Subcutaneous adipose tissue (tissue), 4 donors: ENCODE measurements around the gene SNAP47. TPM values are rescaled to one million over a fixed set of nuclear protein-coding genes. Genes with fewer than 3 reads are reported as not detected.

ENCODE experiments used
- CTCF ChIP-seq: fragments of 450-650 bp; IDR thresholded peaks from one replicate; pipeline ENCODE4 v1.5.1; 2016; ENCODE audit warnings: low read depth, mild to moderate bottlenecking, control low read depth, antibody characterized with exemption, moderate library complexity
- total RNA-seq, 4 donors: library from RNA; depleted of rRNA; stranded (reverse); fragments of >200 nt; gene quantifications; one replicate each; pipeline ENCODE4 v1.1.0, GENCODE V29; 2016

SNAP47 gene
- total RNA-seq, 4 donors from 2014 or later: 18.3 to 24.5 (median 22.6) TPM

GRCh38 chr1:227774051-227774731 lies 39.0 kb downstream of the SNAP47 start:
- TF ChIP-seq CTCF: no peak

DNA sequence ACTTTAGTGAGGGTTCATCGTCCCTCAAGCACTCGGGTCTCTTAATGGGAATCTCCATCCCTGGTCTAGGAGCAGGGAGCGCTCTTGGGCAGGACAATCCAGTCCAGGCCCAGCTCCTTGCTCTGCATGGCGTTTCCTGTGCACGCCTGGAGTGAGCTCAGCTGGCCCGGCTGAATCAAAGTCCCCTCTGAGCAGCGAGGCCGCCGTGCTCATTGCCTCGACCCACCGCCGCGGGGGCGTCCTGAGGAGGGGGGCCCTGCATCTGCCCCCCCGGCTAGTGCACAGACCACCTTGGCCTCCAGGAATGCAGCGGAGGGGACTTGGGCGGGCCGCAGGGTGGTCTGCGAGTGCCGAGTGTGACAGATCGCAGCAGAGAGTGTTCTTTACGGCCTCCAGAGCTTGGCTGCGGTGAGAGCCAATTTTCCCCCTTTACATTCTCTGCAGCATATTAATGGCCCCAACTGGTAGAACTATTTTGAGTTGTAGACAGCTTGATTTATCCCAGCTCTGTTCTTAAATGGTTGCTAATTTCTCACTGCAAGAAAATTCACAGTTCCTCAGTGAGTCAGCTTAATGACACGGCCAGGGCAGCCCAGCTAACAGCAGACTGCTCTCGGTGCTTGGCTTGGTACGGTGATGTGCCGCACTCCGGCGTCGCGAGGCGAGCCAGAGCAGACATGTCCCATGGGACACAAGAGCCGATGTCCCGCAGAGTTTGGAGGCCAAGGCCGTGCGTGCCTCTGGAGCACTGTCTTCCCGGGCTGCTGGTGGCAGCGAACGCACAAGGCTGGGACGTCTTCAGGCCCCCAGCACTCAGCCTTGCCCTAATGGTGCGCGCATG lies 39.8 kb downstream of the SNAP47 start:
- TF ChIP-seq CTCF: no peak

- no peak for TF ChIP-seq CTCF
These were observed 40.6 kb downstream of the SNAP47 start for GRCh38 chr1:227775841-227776240.

DNA sequence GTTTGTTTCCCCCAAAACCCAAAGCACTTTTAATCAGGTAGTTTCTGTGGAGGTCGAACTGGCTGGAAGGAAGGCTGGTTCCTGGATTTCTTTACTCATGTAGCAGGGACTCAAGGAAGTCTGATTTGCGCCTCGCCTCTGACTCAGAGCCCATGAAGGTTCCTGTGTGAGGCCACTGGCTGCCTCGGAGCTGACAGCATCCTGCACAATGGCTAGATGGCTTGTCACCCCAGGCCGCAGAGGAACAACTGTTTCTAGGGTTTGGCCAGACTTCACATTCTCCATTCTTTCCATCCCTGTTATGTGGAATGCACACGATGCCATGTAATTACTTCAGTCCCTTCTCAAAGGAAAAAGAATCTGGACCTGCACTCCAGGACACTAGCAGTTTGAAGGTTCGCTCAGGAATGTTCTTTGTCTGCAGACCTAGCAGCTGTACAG lies 41.1 kb downstream of the SNAP47 start:
- no peak for TF ChIP-seq CTCF

GRCh38 chr1:227777156-227777555 lies 41.9 kb downstream of the SNAP47 start:
- no peak for TF ChIP-seq CTCF

DNA sequence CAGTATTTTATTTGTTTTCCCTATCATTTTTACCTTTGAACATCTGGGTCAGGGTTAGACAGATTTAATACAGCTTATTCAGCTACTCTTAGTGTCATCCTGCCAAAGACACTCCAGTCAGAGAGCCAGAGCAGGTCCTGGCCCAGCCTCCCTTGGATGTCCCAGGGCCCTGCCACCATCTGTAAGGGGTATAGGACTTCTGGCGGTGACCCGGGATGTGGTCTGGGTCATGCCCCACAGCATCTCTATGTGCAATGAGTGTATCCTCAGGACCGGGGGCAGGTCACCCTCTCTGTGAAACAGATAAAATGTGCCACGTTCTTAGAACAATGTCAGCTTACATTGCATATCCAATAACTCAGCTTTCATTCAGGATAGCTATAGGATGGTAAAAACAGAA lies 42.4 kb downstream of the SNAP47 start:
- no peak for TF ChIP-seq CTCF

DNA sequence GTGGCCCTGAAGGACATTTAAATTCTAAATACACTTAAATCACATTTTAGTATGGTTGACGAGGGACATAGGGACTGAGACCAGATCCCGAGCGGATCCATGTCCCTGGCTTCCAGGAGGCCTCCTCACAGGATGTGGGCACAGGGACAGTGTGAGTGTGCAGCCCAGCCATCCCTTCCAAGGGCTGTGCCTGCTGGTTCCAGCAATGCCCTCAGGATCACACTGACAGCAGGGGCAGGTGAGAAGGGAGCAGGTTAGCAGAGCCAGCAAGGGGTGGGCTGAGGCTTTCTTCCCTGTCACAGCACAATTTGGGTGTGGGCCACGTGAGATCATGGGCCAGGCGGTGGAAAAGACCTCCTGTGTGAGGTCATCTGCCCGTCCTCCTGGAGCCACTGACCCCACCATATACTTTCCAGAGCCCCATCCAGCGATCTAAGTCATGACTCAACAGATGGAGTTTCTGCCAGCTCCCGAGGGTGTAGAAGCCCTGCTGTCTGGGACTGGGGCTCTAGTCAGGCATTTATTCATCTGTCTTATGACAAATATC lies 43.2 kb downstream of the SNAP47 start:
- TF ChIP-seq CTCF: no peak
